Fibroblast of skin of right quadriceps (primary cell): ENCODE measurements around the gene TMPRSS2.

Experiments used
- DNase-seq: peaks from one replicate; pipeline ENCODE4 v3.0.0-alpha.2; 2013

TMPRSS2 gene

GRCh38 chr21:41509145-41509496 lies 1.2 kb upstream of the TMPRSS2 start:
- DNase-seq = no peak

- no peak for DNase-seq
Observed at GRCh38 chr21:41508415-41509144, 622 bp upstream of the TMPRSS2 start.

GRCh38 chr21:41506611-41507520 lies 1.1 kb downstream of the TMPRSS2 start:
- no peak for DNase-seq

GRCh38 chr21:41506005-41506594 lies 1.9 kb downstream of the TMPRSS2 start:
- no peak for DNase-seq

- DNase-seq = no peak
Observed at GRCh38 chr21:41504030-41504429, 3.9 kb downstream of the TMPRSS2 start.

- no peak for DNase-seq
Observed at GRCh38 chr21:41503331-41503730, 4.6 kb downstream of the TMPRSS2 start.

- DNase-seq = no peak
Observed at GRCh38 chr21:41501919-41502318, 6.0 kb downstream of the TMPRSS2 start.

- DNase-seq = no peak
Observed at GRCh38 chr21:41500931-41501381, 7.0 kb downstream of the TMPRSS2 start.

- DNase-seq = no peak
Observed at GRCh38 chr21:41500363-41500762, 7.6 kb downstream of the TMPRSS2 start.

GRCh38 chr21:41499920-41500319 lies 8.0 kb downstream of the TMPRSS2 start:
- DNase-seq = no peak

GRCh38 chr21:41497788-41498187 lies 10.2 kb downstream of the TMPRSS2 start:
- DNase-seq = no peak

- DNase-seq = no peak
Observed at GRCh38 chr21:41497008-41497407, 10.9 kb downstream of the TMPRSS2 start.

GRCh38 chr21:41494242-41494641 lies 13.7 kb downstream of the TMPRSS2 start:
- DNase-seq = no peak

- DNase-seq = no peak
Observed at GRCh38 chr21:41491412-41491811, 16.5 kb downstream of the TMPRSS2 start.

- no peak for DNase-seq
Observed at GRCh38 chr21:41490330-41490729, 17.6 kb downstream of the TMPRSS2 start.

- DNase-seq = no peak
Observed at GRCh38 chr21:41489329-41489728, 18.6 kb downstream of the TMPRSS2 start.

- no peak for DNase-seq
Observed at GRCh38 chr21:41488080-41488479, 19.9 kb downstream of the TMPRSS2 start.

- no peak for DNase-seq
Observed at GRCh38 chr21:41487082-41487481, 20.9 kb downstream of the TMPRSS2 start.

- DNase-seq = no peak
Observed at GRCh38 chr21:41483973-41484372, 24.0 kb downstream of the TMPRSS2 start.

GRCh38 chr21:41483415-41483814 lies 24.5 kb downstream of the TMPRSS2 start:
- no peak for DNase-seq

GRCh38 chr21:41482980-41483379 lies 25.0 kb downstream of the TMPRSS2 start:
- DNase-seq = no peak

- peak; percentile 79 for DNase-seq
Observed at GRCh38 chr21:41482301-41482700, 25.7 kb downstream of the TMPRSS2 start.

- peak; percentile 90 for DNase-seq
Observed at GRCh38 chr21:41481191-41481590, 26.8 kb downstream of the TMPRSS2 start.
